BE2C (cell line): Measurements from ENCODE around the gene EIF4G3.

Source experiments
- DNase-seq: peaks from one replicate; pipeline ENCODE4 v3.0.0-alpha.2; 2020
- H3K27me3 ChIP-seq: fragments of 250-450 bp; sonication (Bioruptor Pico); 2 replicates; pipeline ENCODE4 v1.5.1; 2020; ENCODE audit warnings: mild to moderate bottlenecking
- H3K36me3 ChIP-seq: fragments of 250-450 bp; sonication (Bioruptor Pico); 2 replicates; pipeline ENCODE4 v1.5.1; 2020; ENCODE audit warnings: mild to moderate bottlenecking
- H3K4me1 ChIP-seq: fragments of 250-450 bp; sonication (Bioruptor Pico); 2 replicates; pipeline ENCODE4 v1.5.1; 2020
- H3K4me3 ChIP-seq: 2 replicates; pipeline ENCODE4 v1.5.1; 2011; ENCODE audit warnings: low read depth, low read length
- H3K9me3 ChIP-seq: fragments of 250-450 bp; sonication (Bioruptor Pico); 2 replicates; pipeline ENCODE4 v1.5.1; 2020
- CTCF ChIP-seq: IDR thresholded peaks from 2 replicates; pipeline ENCODE4 v1.5.1; 2012; ENCODE audit warnings: mild to moderate bottlenecking, low read depth, low read length

EIF4G3 gene

DNA sequence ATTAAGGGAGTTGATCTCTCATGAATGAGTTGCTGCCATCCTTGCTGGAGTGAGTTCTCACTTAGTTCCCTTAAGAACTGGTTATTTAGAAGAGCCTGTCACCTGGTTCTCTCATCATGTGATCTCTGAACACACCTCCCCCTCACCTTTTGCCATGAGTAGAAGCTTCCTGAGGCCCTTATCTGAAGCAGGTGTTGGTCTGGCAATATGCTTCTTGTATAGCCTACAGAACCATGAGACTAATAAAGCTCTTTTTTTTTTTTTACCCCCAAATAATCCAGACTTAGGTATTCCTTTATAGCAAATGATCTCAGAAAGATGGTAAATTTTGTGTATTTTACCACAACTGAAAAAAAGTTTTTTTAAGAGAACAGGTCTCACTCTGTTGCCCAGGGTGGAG lies 158.0 kb downstream of the EIF4G3 start:
- Histone ChIP-seq H3K4me3 (no peak overlapping the region), H3K36me3 (no peaks in the 10 kb centered on the region), H3K27me3 (no peaks in the 10 kb centered on the region), H3K4me1 (peaks cover 8% of the 10 kb centered on the region), H3K9me3 (no peaks in the 10 kb centered on the region)
- DNase-seq, result no peak
- TF ChIP-seq CTCF, result no peak

DNA sequence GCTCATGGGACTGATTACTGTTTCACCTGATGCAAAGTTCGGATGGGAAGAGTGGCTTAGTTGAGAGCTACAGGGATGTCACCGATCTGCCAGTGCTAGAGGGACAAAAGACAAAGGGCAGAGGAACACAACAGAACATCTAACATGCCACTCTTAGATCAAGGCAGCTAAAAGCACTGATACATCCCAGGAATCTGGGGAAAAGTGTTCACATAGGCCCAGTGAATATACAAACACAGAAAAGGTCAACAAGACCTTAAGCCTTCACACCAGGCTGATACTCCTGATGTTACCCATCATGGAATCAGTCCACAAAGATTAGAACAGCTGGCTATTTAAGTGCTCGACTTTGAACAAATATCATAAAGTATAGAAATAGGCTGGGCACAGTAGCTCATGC lies 163.2 kb downstream of the EIF4G3 start:
- Histone ChIP-seq H3K4me3 (no peak overlapping the region), H3K9me3 (no peaks in the 10 kb centered on the region), H3K36me3 (no peaks in the 10 kb centered on the region), H3K27me3 (no peaks in the 10 kb centered on the region), H3K4me1 (no peaks in the 10 kb centered on the region)
- no peak for DNase-seq
- TF ChIP-seq CTCF, result no peak

DNA sequence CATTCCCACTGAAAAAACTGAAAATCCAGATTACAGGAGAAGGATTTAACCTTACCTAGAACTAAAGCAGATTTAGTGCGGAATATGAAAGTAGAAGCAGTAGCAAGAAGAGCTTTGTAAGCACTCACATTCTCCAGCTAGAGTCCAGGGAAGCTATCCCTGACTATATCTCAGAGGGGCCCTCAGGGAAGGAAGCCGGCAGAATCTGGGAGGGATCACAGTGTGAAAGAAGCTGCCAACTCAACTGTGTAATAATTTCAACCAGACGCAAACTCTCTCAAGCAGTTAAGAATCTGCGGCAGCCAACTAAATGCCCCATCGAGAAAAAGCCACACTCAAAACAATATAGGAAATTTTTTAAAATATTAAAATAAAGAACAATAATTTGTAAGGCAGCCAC lies 163.8 kb downstream of the EIF4G3 start:
- no peaks in the 10 kb centered on the region for H3K36me3 ChIP-seq
- no peaks in the 10 kb centered on the region for H3K27me3 ChIP-seq
- no peaks in the 10 kb centered on the region for H3K9me3 ChIP-seq
- DNase-seq, result peak; percentile 25
- TF ChIP-seq CTCF, result no peak
- H3K4me3 ChIP-seq, result no peak overlapping the region
- H3K4me1 ChIP-seq, result no peaks in the 10 kb centered on the region

DNA sequence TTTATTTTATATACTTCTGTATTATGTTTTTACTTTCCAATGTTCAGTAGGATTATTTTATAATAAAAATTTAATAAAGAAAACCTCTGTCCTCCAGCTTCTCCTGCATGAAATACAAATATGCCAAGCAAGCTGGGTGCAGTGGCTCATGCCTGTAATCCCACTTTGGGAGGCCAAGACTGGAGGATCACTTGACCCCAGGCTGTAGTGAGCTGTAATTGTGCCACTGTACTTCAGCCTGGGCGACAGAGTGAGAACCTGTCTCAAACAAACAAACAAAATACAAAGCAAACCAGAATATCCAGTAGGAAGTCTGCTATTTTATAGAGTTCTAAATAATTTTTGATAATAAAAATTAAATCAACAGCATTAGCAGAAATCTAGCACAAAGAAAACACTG lies 168.8 kb downstream of the EIF4G3 start:
- H3K4me3 ChIP-seq, result no peak overlapping the region
- no peaks in the 10 kb centered on the region for H3K36me3 ChIP-seq
- H3K4me1 ChIP-seq, result no peaks in the 10 kb centered on the region
- no peak for TF ChIP-seq CTCF
- H3K9me3 ChIP-seq, result no peaks in the 10 kb centered on the region
- H3K27me3 ChIP-seq, result no peaks in the 10 kb centered on the region
- no peak for DNase-seq

DNA sequence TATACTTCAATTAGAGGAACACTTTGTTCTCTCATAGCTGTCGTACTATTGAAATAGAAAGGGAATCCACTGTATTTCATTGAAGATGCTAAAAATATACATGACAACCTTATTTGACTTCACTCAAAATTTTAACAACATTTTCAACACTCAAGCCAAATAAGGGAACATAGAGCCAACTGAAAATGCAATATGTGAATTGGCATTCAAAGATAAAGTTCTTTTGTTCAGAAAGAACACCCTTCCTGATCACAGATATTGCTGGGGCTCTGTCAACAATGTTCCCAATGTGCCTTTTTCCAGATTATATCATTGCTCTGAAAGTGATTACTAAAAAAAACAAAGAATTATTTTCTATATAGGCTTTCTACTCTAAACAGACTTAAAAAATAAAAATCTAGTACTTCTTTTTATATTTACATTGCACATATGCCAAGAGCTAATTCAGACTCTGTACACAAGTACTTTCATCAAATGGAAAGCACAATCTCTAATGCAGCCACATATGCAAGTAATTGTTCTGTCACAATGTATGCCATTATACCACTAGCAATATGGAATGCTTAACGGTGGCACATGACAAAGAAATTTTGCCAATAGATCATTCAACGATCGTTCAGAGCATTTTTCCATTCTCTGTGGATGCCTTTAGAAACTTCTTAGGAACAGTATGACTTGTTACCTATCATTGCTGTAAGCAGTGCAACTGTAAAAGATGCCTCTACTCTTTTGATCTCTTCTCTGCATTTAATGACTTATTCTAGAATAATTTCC lies 171.0 kb downstream of the EIF4G3 start:
- no peaks in the 10 kb centered on the region for H3K36me3 ChIP-seq
- TF ChIP-seq CTCF, result no peak
- no peaks in the 10 kb centered on the region for H3K9me3 ChIP-seq
- no peaks in the 10 kb centered on the region for H3K4me1 ChIP-seq
- DNase-seq, result no peak
- H3K27me3 ChIP-seq, result no peaks in the 10 kb centered on the region
- H3K4me3 ChIP-seq, result no peak overlapping the region

DNA sequence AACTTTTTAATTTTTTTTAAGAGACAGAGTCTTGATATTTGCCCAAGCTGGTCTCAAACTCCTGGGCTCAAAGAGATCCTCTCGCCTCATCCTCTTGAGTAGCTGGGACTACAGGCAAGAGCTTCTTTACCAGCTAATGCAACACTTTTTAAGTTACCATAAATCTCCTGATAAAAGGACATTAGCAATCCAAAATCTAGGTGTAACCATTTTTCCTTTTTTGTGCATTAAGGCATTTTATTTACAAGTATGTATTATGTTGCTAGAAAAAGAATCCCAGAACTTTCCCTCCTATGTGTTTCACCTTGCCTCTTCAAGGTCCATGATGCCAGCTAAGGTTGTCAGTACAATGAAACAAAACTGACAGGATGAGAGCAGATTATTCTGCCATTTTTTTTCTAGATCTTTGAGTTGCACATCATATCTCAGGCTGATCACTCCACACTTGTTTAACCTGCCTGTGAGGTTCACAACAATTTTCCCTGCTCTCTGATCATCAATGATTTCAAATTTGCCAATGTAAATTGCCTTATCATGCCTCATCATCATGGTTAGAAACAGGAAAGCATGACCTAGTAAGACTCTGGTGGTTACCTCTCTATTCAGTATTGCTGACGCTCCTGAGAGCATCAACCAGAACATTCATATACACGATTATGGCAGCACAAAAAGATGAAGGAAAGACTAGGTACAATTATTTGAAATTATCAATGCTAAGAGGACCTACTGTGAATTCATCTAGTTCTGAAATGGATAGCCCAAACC lies 173.2 kb downstream of the EIF4G3 start:
- no peak for DNase-seq
- no peak overlapping the region for H3K4me3 ChIP-seq
- no peaks in the 10 kb centered on the region for H3K4me1 ChIP-seq
- H3K9me3 ChIP-seq, result no peaks in the 10 kb centered on the region
- H3K36me3 ChIP-seq, result no peaks in the 10 kb centered on the region
- TF ChIP-seq CTCF, result no peak
- H3K27me3 ChIP-seq, result no peaks in the 10 kb centered on the region
